HG03175 (cell line): Measurements from ENCODE around the gene TNFAIP3.

Experiments
- ATAC-seq: cut with Tn5 transposase; IDR thresholded peaks from one replicate; pipeline ENCODE4 v1.9.1; 2021; ENCODE audit warnings: mild to moderate bottlenecking, moderate library complexity; ENCODE audit not compliant: unreplicated experiment

TNFAIP3 gene

DNA sequence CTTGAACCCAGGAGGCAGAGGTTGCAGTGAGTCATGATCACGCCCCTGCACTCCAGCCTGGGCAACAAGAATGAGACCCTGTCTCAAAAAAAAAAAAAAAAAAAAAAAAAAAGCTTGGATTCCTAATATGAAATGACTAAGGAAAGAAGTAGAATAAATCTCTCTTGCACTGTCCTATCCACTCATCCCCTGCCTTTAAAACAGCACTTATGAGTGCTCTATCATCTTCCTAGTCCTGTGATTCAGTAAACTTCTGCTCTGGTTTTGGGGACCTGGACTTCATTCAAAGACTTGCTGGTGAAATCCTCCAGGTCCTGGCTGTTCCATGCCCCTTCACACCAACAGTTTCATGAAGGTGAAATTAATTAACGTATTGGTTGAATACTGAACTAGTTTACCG is 29.6 kb downstream of the TNFAIP3 start:
- ATAC-seq: no peak

DNA sequence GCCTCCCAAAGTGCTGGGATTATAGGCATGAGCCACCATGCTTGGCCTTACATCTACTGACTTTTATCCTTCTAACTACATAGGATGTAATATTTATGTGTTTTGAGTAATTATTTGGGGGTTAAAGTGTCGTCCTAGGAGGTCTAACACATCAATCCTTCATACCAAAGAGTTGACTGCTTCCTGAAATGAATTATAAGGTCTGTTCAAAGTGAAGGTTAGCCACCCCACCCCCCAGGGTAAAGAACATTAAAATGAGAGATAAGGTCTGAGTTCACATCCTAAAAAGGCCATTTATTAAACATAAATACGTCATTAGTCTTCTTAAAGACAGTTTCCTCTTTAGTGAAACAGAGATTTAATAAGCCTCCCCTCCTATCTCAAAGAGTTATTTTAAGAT is 33.8 kb downstream of the TNFAIP3 start:
- ATAC-seq: no peak

DNA sequence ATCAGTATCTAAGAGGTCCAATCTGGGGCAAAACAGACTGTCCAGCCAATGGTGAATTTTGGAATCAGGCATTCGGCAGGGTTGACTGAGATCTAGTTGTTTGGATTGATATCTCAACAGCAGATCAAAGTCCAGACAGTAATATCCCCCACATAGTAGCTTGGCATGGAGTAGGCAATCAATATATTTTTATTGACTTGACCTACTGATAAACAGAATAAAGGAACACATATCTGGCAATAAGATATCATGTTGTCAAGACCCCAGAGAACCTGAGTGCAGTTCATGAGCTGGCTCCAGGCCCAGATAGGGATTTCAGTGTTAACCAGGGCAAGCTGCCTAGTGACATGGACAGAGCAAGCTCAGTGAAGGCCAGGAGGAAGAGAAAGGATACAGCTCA is 34.4 kb downstream of the TNFAIP3 start:
- ATAC-seq: no peak

DNA sequence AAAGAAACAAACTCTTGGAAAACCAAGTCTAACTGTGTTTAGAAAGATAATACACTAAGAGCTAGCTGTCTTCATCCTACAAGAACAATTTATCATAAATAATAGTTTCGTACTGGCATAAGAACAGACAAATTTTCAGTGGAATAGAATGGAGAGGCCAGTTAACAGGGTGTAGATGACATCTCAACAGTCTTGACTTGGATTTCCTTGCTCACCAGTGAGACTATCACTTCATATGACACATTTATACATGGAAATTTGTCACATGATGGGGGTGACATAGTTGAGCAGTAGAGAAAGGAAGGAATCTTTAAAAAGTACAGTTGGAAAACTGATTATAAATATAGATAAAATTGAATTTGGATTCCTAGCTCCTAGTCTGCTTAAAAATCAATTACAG is 35.6 kb downstream of the TNFAIP3 start:
- no peak for ATAC-seq

DNA sequence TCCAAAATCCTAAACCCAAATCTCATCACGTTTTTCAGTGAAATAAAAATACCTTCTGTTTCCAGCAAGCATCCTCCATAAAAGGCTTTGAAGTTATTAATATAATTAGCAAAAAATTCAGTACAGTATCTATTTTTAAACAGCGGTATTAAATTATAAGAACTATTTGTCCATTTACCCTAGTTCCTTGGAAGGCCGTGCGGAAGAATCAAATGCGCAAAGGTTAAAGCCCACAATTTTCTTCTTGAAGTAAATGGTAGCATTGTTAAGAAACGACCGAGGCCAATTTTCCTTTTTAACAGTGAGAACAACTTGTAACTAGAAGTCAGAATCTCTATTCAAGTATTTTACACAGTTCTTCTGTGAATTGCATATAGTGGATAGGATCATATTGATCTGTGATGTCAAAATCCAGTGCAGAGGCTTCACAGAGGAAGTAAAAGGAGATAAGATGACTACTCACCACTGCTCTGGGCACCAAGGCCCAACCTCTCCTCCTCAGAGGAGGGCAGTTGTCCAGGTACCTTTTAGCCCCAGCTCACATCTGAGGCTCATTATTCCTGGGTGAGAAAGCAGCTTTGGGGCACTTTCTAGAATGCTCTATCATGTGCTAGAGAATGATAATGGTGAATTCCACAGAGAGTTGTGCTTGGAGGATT is 36.3 kb downstream of the TNFAIP3 start:
- no peak for ATAC-seq

DNA sequence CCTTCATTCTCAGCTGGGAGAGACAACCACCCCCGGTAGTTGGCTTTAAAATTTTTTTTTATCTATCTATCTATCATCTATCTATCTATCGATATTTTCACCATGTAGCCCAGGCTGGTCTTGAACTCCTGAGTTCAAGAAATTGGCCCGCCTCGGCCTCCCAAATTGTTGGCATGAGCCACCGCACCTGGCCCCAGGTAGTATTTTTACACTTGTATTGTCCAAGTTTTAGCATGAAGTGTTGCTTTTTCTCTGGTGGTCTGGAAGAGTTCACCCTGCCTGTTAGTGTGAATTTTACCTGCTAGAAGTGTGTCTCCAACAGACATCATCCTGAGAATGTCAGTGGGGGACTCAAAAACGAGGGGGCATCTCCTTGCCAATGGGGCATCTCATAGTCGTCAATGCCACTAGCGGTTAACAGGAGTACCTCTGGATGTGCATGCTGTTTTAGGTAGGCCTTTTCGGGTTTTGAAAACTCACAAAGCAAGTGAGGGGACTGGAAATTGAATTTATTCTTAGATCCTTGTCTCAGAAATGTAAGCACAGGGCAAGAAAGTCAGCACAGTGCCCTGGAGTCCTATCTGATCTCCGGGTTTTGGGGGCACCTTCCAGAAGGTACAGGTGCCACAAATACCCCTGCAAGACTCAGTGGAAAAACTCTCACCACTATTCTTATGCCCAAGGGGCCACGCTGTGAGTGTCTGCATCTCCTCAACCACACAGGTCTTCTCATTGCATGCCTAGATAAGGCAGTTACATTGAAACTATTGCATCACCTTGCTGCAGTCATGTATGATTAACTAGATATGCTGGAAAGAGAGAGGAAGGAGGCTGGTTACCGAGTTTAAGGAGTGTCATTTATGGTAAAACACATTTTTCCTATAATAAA is 37.1 kb downstream of the TNFAIP3 start:
- peak; percentile 80 for ATAC-seq

DNA sequence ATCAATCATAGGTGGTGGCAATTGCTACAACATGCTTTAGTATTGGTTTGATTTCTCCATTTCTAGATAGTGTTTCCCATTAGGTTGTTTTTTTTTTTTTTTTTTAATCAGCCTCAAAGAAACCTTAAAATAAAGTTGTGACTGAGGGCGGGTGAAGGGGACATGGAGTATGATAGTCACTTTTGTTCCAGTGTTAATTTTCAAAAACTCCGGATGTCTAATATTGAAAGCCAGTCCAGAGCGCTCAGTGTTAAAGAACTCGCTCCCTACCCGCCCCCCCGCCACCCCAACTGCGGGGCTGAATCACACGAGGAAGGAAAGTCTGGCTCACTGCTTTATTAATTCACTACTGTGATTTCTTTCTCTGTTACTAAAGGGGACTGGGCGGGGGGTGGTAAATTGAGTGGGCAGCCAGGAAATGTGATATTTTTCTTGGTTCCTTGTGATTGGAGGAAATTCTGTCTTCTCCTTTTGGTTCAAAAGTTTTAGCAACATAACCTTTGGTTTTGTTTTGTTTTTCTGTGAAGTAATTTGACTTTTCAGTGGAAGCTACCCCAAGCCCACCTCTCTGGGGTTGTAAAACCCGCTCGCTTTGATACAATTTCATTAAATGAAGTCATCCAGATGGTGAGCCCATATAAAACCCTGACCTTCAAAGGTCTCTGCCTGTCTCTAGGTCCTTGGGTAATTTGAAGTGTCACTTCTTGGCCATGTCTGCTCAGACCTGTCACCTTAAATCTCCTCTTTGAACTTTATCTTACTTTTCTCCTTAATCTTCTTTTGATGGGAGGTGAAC is 38.0 kb downstream of the TNFAIP3 start:
- ATAC-seq: peak; percentile 39

DNA sequence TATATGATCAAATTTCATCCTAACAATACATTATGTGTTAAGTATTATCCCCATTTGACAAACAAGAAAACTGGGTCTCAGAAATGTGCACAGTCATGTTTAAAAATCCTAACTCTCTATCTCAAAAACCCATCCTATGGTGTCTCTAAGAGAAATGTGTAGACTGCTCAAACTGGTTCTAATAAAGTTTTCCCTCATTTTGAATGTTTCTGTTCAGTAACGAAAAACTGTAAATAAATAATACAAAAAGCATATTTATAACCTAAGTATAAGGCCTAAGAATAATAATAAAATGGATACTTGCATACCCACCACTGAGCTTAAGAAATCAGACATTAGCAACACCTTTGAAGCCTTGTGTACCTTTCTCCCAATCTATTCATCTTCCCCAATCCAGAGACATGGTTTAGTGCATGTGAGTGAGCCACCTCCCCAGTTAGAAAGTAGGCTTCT is 39.0 kb downstream of the TNFAIP3 start:
- no peak for ATAC-seq

DNA sequence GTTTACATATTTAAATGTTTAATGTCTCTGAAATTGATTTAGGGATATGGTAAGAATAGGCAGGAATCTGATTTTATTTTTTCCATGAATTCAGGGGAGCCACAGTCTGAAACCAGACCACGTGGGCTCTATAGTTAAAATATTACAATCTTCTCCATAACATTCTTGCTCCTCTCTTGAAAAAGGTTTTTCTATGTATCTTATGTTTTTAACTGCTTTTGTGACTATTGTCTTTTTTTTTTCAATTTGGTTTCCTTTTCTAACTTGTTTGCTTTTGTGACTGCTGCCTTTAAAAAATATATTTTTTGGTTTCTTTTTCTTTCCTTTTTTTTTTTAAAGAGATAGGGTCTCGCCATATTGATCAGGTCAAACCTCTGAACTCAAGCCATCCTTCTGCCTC is 40.1 kb downstream of the TNFAIP3 start:
- ATAC-seq: no peak

DNA sequence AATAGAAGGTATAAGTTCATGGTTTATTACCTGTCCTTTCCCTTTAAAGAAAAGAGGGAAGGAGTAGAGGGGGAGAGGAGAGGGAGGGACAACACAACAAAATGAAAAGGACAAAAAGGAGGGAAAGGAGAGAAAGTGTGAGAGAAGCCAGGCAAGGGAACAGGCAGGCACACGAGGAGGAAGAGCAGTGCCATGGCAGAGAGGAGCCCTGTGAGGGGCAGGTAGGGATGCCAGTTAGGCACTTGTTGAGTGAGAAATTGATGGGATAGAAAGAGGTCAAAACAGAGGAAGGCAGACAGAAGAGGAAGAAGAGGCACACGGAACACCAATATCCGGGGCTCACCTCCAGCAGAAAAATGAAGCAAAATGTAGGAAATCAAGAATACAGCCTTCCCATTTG is 42.5 kb downstream of the TNFAIP3 start:
- ATAC-seq: no peak

DNA sequence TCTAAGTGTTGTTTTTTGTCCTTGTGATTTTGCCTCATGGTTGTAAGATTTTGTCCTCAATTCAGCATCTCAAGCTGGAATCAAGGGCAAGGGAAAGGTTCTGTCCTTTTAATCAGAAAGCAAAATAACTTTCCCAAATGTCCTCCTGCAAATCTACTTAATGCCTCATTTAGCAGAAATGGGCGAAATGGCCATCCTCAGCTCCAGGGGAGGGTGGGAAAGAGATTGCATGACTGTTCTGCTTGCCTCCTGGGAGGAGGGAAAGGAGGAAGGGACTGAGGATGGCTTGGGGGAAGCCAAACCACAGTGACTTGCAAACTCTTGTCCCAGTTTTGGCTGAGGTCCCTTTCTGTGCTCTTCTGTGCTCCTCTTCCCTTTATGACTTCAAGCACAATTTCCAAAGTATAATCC is 43.4 kb downstream of the TNFAIP3 start:
- ATAC-seq: no peak

DNA sequence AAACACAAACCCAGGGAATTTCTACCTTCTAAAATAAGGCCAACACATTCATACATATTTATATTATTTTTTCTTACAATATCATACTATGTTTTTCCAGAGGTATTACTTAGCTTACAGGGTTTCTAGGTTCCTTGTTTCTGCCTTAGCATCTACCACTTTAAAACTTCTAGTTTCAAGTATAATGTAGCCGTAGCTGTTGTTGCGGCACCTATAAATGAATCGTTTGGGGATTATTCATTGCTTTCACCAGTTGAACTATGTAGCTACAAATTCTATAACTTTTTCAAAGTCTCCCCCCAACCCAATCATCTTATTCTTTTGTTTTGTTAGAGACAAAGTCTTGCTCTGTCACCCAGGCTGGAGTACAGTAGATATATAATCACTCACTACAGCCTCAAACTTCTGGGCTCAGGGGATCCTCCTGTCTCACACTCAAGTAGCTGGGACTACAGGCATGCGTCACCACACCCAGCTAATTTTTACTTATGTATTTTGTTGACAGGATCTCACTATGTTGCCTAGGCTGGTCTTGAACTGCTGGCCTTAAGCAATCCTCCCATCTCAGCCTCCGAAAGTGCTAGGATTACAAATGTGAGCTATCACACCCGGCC is 43.9 kb downstream of the TNFAIP3 start:
- no peak for ATAC-seq

DNA sequence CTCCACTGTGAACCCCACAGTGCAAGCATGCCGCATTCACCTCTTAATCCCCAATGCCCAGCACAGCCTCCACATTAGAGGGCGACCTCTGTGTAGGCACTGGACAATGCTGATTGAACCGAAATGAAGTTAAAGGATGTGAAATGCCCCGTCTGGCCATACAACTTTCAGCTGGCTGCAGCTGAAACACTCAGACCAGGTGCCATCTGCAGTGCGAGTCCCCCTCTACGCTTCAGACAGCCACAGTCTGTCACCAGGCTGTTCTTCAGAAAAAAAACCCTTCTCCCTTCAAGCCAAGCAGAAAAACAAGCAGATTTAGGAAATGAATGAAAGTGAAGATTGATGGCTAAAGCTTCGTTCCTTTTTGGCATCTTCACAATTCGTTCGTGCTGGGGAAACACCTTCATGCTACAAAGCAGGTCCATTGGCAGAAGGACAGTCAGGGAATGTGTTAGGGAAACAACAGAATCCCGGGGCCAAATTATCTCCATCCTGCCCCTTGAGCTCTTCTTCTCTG is 44.7 kb downstream of the TNFAIP3 start:
- peak; percentile 59 for ATAC-seq

DNA sequence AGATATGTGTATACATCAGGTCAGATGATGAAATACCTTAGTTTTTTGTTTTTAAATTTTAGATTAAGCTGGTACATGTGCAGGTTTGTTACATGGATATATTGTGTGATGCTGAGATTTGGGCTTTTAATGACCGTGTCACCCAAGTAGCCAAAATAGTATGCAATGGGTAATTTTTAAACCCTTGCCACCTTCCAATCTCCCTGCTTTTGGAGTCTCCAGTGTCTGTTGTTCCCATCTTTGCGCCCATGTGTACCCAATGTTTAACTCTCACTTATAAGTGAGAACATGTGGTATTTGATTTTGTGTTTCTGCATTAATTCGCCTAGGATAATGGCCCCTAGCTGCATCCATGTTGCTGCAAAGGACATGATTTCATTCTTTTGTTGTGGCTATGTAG is 45.8 kb downstream of the TNFAIP3 start:
- ATAC-seq: no peak

DNA sequence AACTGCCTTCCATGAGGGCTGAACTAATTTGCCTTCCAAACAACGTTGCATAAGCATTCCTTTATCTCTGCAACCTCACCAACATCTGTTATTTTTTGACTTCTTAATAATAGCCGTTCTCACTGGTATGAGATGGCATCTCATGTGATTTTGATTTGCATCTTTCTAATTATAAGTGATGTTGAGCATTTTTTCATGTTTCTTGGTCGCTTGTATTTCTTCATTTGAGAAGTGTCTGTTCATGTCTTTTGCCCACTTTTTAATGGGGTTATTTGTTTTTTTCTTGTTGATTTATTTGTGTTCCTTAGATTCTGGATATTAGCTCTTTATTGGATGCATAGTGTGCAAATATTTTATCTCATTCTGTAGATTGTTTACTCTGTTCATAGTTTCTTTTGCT is 46.4 kb downstream of the TNFAIP3 start:
- ATAC-seq: no peak

DNA sequence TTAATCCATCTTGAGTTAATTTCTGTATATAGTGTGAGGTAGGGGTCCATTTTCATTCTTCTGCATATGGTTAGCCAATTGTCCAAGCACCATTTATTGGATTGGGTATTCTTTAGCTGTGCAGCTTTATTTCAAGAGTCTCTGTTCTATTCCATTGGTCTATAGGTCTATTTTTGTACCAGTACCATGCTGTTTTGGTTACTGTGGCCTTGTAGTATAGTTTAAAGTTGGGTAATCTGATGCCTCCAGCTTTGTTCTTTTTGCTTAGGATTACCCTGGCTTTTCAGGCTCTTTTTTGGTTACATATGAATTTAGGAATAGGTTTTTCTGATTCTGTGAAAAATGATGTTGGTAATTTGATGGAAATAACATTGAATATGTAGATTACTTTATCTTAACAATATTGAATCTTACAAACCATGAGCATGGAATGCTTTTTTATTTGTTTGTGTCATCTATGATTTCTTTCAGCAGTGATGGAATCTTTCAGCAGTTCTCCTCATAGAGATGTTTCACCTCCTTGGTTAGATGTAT is 47.0 kb downstream of the TNFAIP3 start:
- ATAC-seq: no peak

DNA sequence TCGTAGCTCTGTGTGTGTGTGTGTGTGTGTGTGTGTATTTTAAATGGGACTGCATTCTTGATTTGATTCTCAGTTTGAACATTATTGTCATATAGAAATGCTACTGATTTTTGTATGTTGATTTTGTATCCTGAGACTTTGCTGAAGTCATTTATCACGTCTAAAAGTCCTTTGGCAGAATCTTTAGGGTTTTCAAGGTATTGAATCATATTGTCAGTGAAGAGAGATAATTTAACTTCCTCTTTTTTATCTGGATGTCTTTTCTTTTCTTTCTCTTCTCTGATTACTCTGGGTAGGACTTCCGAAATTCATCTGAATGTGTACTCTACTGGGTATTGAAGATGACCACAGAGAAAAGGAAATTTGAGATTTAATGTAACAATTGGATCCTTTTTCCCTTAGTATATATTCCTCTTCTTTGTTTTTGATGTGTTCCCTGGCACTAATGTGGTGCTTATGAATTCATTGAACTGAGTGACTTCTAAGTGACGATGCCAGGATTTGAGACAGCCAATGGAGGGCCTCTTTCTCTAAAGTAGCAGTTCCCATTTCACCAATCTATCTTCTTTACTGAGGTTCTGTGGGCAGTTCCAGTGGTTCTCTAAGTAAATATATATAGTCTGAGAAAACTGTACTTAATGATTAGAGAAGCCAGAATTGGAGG is 47.6 kb downstream of the TNFAIP3 start:
- no peak for ATAC-seq

DNA sequence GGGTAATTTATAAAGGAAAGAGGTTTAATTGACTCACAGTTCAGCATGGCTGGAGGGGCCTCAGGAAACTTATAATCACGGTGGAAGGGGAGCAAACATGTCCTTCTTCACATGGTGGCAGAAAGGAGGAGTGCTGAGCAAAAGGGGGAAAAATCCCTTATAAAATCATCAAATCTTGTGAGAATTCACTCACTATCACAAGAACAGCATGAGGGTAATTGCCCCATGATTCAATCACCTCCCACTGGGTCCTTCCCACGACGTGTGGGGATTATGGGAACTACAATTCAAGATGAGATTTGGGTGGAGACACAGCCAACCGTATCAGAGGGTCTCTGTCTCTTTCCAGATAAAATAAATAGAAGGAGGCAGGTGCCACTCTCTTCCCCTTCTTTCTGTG is 48.7 kb downstream of the TNFAIP3 start:
- ATAC-seq: no peak

DNA sequence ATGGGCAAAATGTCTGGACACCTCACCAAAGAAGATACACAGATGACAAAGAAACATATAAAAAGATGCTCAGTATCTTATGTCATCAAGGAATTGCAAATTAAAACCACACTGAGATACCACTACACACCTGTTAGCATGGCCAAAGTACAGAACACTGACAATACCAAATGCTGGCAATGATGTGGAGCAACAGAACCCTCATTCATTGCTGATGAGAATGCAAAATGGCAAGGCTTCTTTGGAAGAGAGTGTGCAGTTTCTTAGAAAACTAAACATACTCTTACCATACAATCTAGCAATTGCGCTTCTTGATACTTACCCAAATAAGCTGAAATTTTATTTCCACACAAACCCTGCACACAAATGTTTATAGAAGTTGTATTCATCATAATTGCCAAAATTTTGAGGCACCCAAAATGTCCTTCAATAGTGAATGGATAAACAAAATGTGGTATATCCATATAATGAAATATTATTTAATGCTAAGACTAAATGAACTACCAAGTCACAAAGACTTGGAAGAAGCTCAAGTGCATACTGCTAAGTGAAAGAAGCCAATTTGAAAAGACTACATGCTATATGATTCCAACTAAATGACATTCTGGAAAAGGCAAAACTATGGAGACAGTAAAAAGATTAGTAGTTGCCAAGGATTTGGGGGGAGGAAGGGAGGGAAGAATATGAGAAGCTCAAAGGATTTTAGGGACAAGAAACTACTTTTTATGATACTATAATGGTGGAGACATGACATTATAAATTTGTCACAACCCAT is 50.7 kb downstream of the TNFAIP3 start:
- no peak for ATAC-seq

DNA sequence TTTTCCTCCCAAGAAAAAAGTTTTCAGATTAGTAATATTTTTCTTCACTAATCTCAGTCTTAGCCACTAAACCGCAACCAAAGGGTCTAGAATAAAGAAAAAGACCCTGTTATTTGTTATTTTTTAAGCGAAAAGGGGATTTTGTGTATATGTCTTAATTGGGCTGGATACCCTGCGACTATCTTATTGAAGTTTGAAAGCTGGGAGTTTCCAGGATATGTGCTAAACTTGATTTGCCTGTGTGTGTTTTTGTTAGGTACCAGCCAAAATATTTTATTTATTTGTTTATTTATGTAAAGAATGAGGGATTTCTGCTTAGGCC is 52.4 kb downstream of the TNFAIP3 start:
- no peak for ATAC-seq
